ENCODE measurements around the gene ARID3C.

The ARID3C gene

DNA sequence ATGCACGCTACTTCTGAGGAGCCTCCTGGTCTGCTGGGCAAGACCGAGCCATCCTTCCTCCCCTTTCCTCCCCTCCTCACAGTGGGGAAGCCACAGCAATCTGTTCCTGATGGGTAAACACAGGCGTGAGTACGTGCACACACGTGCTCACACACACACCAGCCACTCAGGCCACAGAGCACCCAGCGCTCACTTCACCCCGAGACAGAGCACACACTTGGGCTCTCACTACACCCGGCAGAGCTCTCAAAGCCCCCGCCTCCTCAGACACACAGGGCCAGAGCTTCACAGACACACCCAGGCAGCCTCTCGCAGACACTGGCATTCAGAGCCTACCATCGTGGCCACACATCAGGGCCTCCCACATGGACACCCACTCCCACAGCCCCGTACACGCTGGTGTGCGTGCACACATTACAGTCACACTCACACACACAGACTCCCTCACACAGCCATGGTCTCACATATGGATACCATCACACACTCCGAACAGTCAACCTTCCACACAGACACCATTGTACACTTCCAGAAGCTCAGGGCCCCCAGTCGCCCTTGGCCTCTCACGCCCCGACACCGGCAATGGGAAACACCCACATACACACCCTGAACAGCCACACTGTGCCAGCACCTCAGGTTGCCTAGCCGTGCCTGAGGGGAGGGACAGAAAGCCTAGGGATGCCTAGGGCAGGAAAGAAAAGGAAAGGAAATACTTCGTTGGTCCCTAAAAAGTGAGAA lies 52.8 kb downstream of the ARID3C start:
- DNase-seq = no peak

DNA sequence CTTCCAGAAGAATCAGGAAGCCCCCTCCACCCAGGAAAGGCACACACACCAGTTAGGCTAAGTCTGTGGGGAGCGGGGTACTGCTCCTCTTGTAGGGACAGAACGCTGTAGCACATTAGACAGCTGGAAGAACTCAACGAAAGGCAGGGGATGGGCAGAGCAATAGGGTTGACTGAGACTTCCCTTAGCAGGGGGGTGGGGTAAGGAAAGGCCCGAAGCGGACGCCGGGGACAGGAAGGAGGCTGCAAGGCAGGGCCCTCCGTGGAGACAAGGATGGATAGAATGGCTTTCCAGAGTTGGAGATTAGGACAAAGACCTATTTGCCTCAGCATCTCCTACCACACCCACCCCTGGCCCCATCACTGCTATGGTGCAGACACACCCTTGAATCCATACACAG lies 53.6 kb downstream of the ARID3C start:
- no peak for DNase-seq

DNA sequence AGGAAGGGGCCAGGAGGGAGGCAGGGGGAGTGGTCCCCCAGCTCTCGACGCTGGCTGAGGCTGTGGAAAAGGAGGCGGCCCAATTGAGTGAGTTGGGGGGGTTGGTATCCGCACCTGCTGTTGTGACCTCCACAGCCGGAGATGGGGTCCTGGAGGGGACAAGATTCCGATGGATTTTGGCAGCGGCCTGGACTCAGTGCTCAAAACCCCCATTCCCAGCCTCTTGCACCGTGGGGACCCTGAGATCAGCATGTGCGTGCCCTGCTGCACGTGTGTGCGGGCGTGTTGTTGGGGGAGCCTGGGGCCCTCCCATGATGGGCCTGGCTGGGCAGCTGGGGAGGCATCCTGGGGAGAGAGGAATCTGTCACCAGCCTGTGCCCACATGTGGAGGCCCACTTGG lies 54.3 kb downstream of the ARID3C start:
- DNase-seq = no peak

DNA sequence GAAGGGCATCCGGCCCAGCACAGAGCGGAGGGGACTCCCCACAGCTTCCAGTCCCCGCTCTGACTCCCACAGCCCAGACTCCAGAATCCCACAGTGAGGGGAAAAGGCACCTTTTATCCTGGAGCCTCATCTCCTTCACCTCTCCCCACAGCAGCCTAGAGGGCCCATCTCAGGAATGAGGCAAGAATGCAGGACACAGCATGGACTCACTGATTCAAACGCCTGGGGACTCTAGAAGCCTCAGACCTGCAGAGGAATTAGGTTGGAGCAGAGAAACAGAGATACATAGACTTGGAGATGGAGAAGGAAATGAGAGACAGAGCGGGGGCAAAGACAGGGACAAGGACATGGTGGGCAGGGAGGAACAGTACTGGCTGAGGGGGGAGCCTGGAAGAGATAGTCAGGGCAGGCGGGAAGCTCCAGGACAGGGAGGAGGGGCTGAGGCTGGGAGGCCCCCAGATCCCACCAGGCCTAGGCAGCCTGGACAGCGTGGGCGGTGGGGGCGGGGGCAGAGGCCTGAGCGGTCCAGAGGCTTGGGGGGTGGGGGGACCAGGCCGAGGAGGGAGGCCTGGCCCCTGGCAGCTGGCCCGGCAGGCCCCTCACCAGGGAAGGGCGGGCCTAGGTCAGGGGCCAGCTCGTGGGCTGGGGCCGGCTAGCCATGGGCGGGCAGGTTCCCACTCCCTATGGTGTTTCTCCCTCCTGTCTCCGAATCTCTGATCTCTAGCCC lies 55.1 kb downstream of the ARID3C start:
- DNase-seq = no peak

DNA sequence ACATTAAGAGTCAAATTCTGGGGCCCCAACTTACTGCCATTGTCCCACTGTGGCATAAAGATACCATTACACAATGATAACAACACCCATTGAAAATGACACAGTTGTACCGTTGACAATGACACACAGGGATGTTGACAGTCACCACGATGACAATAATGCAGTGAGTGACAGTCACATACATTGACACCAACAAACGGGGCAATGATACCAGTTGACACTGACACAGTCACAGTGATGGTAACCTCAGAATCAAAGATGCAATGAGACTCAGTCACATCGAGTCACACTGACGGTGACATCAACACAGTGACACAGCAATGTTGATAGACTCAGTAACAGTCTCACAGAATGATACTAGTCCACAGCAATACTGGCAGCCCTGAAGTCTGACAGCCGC lies 56.2 kb downstream of the ARID3C start:
- DNase-seq = no peak

DNA sequence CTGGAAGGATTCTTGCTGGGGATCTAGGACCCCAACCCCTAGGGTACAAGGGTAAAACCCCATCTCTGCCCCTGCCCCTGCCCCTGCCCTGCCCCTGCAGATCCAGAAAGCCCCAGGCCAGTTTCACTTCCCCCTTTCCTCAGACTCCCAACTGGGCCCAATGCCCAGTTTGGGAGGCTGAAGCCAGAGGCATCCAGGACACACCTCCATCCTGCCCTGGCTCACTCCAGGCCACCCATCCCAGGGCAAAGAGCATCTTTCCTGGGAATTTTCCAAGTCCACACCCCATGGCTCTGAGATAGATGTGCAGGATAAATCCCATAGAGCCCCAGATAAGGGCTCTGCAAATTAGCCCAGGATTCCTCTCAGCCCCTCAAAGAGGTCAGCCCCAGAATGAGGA lies 56.8 kb downstream of the ARID3C start:
- DNase-seq = no peak

DNA sequence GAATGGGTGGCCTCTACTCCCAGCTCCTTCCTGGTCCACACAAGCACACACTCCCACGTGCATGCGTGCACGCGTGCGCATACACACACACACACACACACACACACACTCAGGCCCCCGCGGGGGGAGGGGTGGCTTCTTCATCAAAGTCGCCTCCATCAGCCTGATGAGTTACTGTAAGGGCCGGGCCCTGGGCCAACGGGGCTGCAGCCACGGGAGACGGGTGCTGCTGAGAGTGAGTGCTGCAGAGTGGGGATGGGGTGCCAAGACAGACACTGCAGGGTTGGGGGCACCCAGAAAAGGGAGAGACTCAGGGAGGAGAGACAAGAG lies 57.4 kb downstream of the ARID3C start:
- DNase-seq = no peak
